GM19193 (cell line): Measurements from ENCODE around the gene OGDHL.

Experiments
- POLR2A ChIP-seq: IDR thresholded peaks from 4 replicates; pipeline ENCODE4 v1.6.1; 2011; ENCODE audit not compliant: insufficient read depth, insufficient read length; ENCODE audit errors: extremely low read depth

The OGDHL gene

GRCh38 chr10:49761789-49762565, at the start of gene OGDHL:
OGDHL (minus strand) TSS chr10:49762323; CDS start chr10:49758592, 3,731 bp downstream.
- no peak for TF ChIP-seq POLR2A

GRCh38 chr10:49803988-49804387, 41.9 kb upstream of the OGDHL start:
- TF ChIP-seq POLR2A = no peak

GRCh38 chr10:49798275-49798674, 36.2 kb upstream of the OGDHL start:
- TF ChIP-seq POLR2A = no peak

GRCh38 chr10:49791100-49791499, 29.0 kb upstream of the OGDHL start:
- no peak for TF ChIP-seq POLR2A

GRCh38 chr10:49784681-49785080, 22.6 kb upstream of the OGDHL start:
- TF ChIP-seq POLR2A = no peak

- TF ChIP-seq POLR2A = no peak
Observed at GRCh38 chr10:49783645-49784044, 21.5 kb upstream of the OGDHL start.

- no peak for TF ChIP-seq POLR2A
Observed at GRCh38 chr10:49781247-49781646, 19.1 kb upstream of the OGDHL start.

- no peak for TF ChIP-seq POLR2A
Observed at GRCh38 chr10:49778197-49778596, 16.1 kb upstream of the OGDHL start.

GRCh38 chr10:49776851-49777250, 14.7 kb upstream of the OGDHL start:
- TF ChIP-seq POLR2A = no peak

GRCh38 chr10:49775014-49775413, 12.9 kb upstream of the OGDHL start:
- no peak for TF ChIP-seq POLR2A

GRCh38 chr10:49769692-49770091, 7.6 kb upstream of the OGDHL start:
- no peak for TF ChIP-seq POLR2A

- no peak for TF ChIP-seq POLR2A
Observed at GRCh38 chr10:49768731-49769130, 6.6 kb upstream of the OGDHL start.

- no peak for TF ChIP-seq POLR2A
Observed at GRCh38 chr10:49768329-49768728, 6.2 kb upstream of the OGDHL start.

- TF ChIP-seq POLR2A = no peak
Observed at GRCh38 chr10:49767752-49768151, 5.6 kb upstream of the OGDHL start.

- no peak for TF ChIP-seq POLR2A
Observed at GRCh38 chr10:49766484-49766883, 4.4 kb upstream of the OGDHL start.

GRCh38 chr10:49762566-49762877, 399 bp upstream of the OGDHL start:
- TF ChIP-seq POLR2A = no peak

GRCh38 chr10:49761201-49761788, 828 bp downstream of the OGDHL start:
- TF ChIP-seq POLR2A = no peak

GRCh38 chr10:49760789-49761188, 1.3 kb downstream of the OGDHL start:
- TF ChIP-seq POLR2A = no peak
